ENCODE results near the gene GATAD2A.

DNA sequence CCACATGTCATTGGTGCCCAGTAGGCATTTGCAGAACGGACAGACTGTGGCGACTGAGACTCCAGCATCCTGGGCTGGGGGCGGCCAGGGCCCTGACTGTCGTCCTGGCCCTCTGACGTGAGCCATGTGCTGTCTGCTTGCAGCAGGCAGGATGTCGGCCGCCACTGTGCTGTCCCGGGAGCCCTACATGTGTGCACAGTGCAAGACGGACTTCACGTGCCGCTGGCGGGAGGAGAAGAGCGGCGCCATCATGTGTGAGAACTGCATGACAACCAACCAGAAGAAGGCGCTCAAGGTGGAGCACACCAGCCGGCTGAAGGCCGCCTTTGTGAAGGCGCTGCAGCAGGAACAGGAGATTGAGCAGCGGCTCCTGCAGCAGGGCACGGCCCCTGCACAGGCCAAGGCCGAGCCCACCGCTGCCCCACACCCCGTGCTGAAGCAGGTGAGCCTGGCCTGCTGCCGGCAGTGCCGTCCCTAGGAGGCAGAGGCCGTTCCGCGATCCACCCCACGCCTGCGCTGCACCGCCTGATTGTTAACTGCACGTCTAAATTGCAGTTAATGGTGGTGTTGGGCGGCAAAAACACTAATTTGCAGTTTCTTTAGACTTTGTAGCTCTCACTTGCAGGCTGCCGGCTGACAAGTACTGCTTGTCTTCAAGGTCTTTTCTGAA is 95.6 kb downstream of the GATAD2A start:
- no peak for TF ChIP-seq POLR2A (IDR thresholded peaks at IDR 0.05; ENCODE audit: extremely low read depth, insufficient read length)
- no peak for TF ChIP-seq CTCF (IDR thresholded peaks at IDR 0.05; ENCODE audit: low read depth, low read length)
